ENCODE measurements around the gene SLC23A2.

Gene SLC23A2

DNA sequence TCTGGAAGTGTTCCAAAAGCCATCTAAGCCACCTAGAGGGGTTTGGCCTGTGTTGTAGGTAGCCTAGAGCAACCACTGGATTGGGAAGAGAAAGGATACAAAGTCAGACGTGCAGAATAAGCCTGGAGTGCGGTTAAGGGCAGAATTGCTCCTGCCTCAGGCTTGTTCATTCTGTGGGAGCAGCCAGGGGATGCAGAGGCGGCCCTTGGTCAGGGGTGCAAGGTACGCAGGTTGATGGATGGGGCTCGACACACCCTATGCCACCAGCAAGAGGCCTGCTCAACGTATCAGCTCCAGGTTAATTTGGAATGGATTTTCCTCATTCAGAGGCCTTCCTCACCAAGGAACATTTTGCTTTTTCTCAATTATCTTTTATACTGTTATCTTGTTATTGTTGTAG lies 129.8 kb downstream of the SLC23A2 start:
- intact Hi-C loops (cut with micrococcal nuclease) = no loop called here
- Mint-ChIP-seq H3K27ac (no peak overlapping the region), H3K4me3 (no peak overlapping the region), H3K27me3 (no peaks in the 10 kb centered on the region), H3K4me1 (ENCODE audit: low read depth) (no peaks in the 10 kb centered on the region), H3K9me3 (no peaks in the 10 kb centered on the region), H3K36me3 (ENCODE audit: low read depth) (peaks cover 96% of the 10 kb centered on the region)

GRCh38 chr20:4870906-4871305 lies 130.4 kb downstream of the SLC23A2 start:
- H3K4me1 Mint-ChIP-seq (ENCODE audit: low read depth) = no peaks in the 10 kb centered on the region
- no peaks in the 10 kb centered on the region for H3K27me3 Mint-ChIP-seq
- intact Hi-C loops (cut with micrococcal nuclease) = no loop called here
- H3K4me3 Mint-ChIP-seq = no peak overlapping the region
- no peaks in the 10 kb centered on the region for H3K9me3 Mint-ChIP-seq
- no peak overlapping the region for H3K27ac Mint-ChIP-seq
- H3K36me3 Mint-ChIP-seq (ENCODE audit: low read depth) = peaks cover 96% of the 10 kb centered on the region

GRCh38 chr20:4869290-4870193 lies 131.8 kb downstream of the SLC23A2 start:
- H3K4me1 Mint-ChIP-seq (ENCODE audit: low read depth) = no peaks in the 10 kb centered on the region
- intact Hi-C loops (cut with micrococcal nuclease) = no loop called here
- no peaks in the 10 kb centered on the region for H3K27me3 Mint-ChIP-seq
- no peaks in the 10 kb centered on the region for H3K9me3 Mint-ChIP-seq
- no peak overlapping the region for H3K4me3 Mint-ChIP-seq
- H3K27ac Mint-ChIP-seq = no peak overlapping the region
- H3K36me3 Mint-ChIP-seq (ENCODE audit: low read depth) = peaks cover 99% of the 10 kb centered on the region

- H3K36me3 Mint-ChIP-seq (ENCODE audit: low read depth) = peaks cover 99% of the 10 kb centered on the region
- intact Hi-C loops (cut with micrococcal nuclease) = no loop called here
- no peaks in the 10 kb centered on the region for H3K9me3 Mint-ChIP-seq
- no peak overlapping the region for H3K27ac Mint-ChIP-seq
- no peak overlapping the region for H3K4me3 Mint-ChIP-seq
- no peaks in the 10 kb centered on the region for H3K27me3 Mint-ChIP-seq
- H3K4me1 Mint-ChIP-seq (ENCODE audit: low read depth) = no peaks in the 10 kb centered on the region
Observed at GRCh38 chr20:4867051-4867450, 134.3 kb downstream of the SLC23A2 start.

- H3K27me3 Mint-ChIP-seq = no peaks in the 10 kb centered on the region
- H3K4me1 Mint-ChIP-seq (ENCODE audit: low read depth) = no peaks in the 10 kb centered on the region
- H3K4me3 Mint-ChIP-seq = no peak overlapping the region
- H3K9me3 Mint-ChIP-seq = no peaks in the 10 kb centered on the region
- intact Hi-C loops (cut with micrococcal nuclease) = no loop called here
- no peak overlapping the region for H3K27ac Mint-ChIP-seq
- peaks cover 99% of the 10 kb centered on the region for H3K36me3 Mint-ChIP-seq (ENCODE audit: low read depth)
Observed at GRCh38 chr20:4866429-4866828, 134.9 kb downstream of the SLC23A2 start.

DNA sequence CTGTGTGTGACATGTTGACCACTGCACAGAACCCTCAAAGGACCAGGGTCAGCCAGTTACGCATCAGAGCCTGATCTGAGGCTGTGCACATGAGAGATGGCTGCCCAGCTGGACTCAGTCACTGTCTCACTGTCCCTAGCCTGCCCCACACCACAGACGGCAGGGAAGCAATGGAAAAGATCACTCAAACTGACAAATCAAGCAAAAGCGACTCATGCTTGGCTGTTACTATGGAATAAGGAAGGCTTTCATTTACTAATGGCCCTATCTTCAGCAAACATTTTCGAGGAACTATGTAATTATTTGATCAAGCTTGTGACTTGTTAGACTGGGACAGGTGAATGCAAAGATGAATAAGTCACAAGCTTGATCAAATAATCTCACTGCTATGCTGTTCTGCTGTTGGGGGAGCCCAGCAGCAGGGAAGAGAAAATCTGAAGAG lies 137.0 kb downstream of the SLC23A2 start:
- H3K27ac Mint-ChIP-seq = no peak overlapping the region
- intact Hi-C loops (cut with micrococcal nuclease) = no loop called here
- H3K4me1 Mint-ChIP-seq (ENCODE audit: low read depth) = no peaks in the 10 kb centered on the region
- no peaks in the 10 kb centered on the region for H3K27me3 Mint-ChIP-seq
- H3K4me3 Mint-ChIP-seq = no peak overlapping the region
- peaks cover 97% of the 10 kb centered on the region for H3K36me3 Mint-ChIP-seq (ENCODE audit: low read depth)
- H3K9me3 Mint-ChIP-seq = no peaks in the 10 kb centered on the region

DNA sequence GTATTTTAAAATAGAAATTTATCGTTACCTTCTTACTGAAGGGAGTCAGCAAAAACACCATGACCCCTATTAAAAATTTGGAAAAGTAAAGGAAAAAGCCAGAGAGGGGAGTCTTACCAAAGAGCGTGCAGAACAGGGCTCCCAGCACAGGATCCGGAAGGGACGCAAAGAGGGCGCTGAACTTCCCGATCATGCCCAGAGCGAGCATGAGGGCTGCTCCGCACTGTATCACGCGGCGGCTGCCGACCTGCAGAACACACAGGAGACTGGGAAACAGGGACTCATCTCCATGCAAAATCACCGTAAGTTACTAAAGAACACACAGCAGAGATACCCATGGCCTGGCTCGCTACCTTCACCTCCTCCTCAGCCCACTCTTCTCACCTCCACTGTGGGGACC lies 138.6 kb downstream of the SLC23A2 start:
- Mint-ChIP-seq H3K4me3 (no peak overlapping the region), H3K9me3 (no peaks in the 10 kb centered on the region), H3K36me3 (ENCODE audit: low read depth) (peaks cover 97% of the 10 kb centered on the region), H3K27me3 (no peaks in the 10 kb centered on the region), H3K27ac (no peak overlapping the region), H3K4me1 (ENCODE audit: low read depth) (no peaks in the 10 kb centered on the region)
- intact Hi-C loops (cut with micrococcal nuclease) = no loop called here

DNA sequence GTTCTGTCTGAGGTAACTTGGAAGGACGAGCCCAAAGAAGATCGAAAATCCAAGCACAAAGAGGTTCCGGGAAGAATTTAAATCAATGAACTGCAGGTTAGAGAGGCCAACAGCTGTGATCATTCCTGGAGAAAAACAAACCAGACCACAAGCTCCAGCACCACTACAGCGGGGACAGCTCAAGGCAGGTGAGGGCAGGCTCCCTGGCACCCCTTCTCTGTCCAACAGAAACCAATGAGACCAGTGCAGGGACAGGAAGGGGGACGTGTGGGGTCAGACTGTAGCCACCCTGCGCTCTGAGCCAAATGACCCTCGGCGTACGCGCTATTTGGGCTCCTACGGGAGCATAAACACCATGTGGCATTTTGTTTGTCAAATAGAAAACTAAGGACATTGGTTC lies 139.3 kb downstream of the SLC23A2 start:
- intact Hi-C loops (cut with micrococcal nuclease) = no loop called here
- Mint-ChIP-seq H3K4me3 (no peak overlapping the region), H3K27me3 (no peaks in the 10 kb centered on the region), H3K27ac (no peak overlapping the region), H3K36me3 (ENCODE audit: low read depth) (peaks cover 97% of the 10 kb centered on the region), H3K4me1 (ENCODE audit: low read depth) (no peaks in the 10 kb centered on the region), H3K9me3 (no peaks in the 10 kb centered on the region)

DNA sequence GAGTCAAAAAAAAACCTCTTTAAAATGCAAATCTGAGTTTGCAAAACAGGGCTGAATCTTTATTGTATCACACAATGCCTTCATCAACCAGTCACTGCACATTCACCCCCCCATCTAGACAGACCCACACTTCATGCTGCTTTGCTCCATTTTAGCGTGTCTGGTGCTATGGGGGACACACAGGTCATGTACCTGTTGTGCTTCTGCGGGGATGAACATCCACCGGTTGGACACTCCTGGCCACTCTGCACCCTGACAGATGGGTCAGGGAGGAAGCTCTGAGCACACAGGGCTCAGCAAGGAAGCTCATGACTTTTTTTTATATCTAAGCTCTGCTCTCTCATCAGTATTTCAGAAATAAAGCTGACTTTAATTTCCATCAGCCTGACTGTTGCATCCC lies 143.3 kb downstream of the SLC23A2 start:
- no peak overlapping the region for H3K4me3 Mint-ChIP-seq
- H3K27ac Mint-ChIP-seq = no peak overlapping the region

GRCh38 chr20:4856022-4856755 lies 145.1 kb downstream of the SLC23A2 start:
- H3K36me3 Mint-ChIP-seq (ENCODE audit: low read depth) = peaks cover 85% of the 10 kb centered on the region
- H3K27ac Mint-ChIP-seq = no peak overlapping the region
- peaks cover 31% of the 10 kb centered on the region for H3K4me1 Mint-ChIP-seq (ENCODE audit: low read depth)
- H3K9me3 Mint-ChIP-seq = no peaks in the 10 kb centered on the region
- H3K27me3 Mint-ChIP-seq = no peaks in the 10 kb centered on the region
- intact Hi-C loops (cut with micrococcal nuclease) = no loop called here
- H3K4me3 Mint-ChIP-seq = no peak overlapping the region

More for the DNA sequence above, 143.3 kb downstream of the SLC23A2 start:
- no peaks in the 10 kb centered on the region for H3K9me3 Mint-ChIP-seq
- intact Hi-C loops (cut with micrococcal nuclease) = no loop called here
- peaks cover 92% of the 10 kb centered on the region for H3K36me3 Mint-ChIP-seq (ENCODE audit: low read depth)
- H3K4me1 Mint-ChIP-seq (ENCODE audit: low read depth) = peaks cover 17% of the 10 kb centered on the region
- H3K27me3 Mint-ChIP-seq = no peaks in the 10 kb centered on the region

- H3K27me3 Mint-ChIP-seq = no peaks in the 10 kb centered on the region
- no peak overlapping the region for H3K27ac Mint-ChIP-seq
- H3K4me1 Mint-ChIP-seq (ENCODE audit: low read depth) = peaks cover 34% of the 10 kb centered on the region
- intact Hi-C loops (cut with micrococcal nuclease) = no loop called here
- peaks cover 81% of the 10 kb centered on the region for H3K36me3 Mint-ChIP-seq (ENCODE audit: low read depth)
- no peaks in the 10 kb centered on the region for H3K9me3 Mint-ChIP-seq
- no peak overlapping the region for H3K4me3 Mint-ChIP-seq
Observed at GRCh38 chr20:4855555-4855954, 145.8 kb downstream of the SLC23A2 start.

DNA sequence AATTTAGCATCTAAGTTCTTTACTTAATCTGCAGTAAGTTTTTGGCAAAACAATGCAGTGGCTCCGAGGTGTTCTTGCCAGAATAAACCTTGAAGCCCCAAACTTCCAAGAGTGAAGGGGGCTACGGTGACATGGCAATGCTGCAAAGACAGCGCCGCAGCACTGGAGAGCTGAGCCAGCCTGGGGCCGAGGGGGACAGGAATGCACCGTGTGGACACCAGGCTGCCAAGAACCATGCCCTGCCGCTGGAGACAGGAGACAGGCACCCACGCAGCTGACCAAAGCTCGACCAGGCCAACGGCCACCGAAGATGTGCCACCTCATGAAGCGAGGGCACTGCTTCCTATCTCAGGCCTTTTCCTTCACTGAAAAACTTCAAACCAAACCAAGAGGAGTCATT lies 146.2 kb downstream of the SLC23A2 start:
- Mint-ChIP-seq H3K4me3 (no peak overlapping the region), H3K4me1 (ENCODE audit: low read depth) (peaks cover 34% of the 10 kb centered on the region), H3K27ac (no peak overlapping the region), H3K9me3 (no peaks in the 10 kb centered on the region), H3K36me3 (ENCODE audit: low read depth) (peaks cover 77% of the 10 kb centered on the region), H3K27me3 (no peaks in the 10 kb centered on the region)
- intact Hi-C loops (cut with micrococcal nuclease) = no loop called here

GRCh38 chr20:4854561-4854901 lies 146.8 kb downstream of the SLC23A2 start:
- Mint-ChIP-seq H3K9me3 (no peaks in the 10 kb centered on the region), H3K27me3 (no peaks in the 10 kb centered on the region), H3K27ac (peak overlapping the region; percentile 70), H3K36me3 (ENCODE audit: low read depth) (peaks cover 74% of the 10 kb centered on the region), H3K4me1 (ENCODE audit: low read depth) (peaks cover 34% of the 10 kb centered on the region), H3K4me3 (no peak overlapping the region)
- intact Hi-C loops (cut with micrococcal nuclease) = no loop called here

DNA sequence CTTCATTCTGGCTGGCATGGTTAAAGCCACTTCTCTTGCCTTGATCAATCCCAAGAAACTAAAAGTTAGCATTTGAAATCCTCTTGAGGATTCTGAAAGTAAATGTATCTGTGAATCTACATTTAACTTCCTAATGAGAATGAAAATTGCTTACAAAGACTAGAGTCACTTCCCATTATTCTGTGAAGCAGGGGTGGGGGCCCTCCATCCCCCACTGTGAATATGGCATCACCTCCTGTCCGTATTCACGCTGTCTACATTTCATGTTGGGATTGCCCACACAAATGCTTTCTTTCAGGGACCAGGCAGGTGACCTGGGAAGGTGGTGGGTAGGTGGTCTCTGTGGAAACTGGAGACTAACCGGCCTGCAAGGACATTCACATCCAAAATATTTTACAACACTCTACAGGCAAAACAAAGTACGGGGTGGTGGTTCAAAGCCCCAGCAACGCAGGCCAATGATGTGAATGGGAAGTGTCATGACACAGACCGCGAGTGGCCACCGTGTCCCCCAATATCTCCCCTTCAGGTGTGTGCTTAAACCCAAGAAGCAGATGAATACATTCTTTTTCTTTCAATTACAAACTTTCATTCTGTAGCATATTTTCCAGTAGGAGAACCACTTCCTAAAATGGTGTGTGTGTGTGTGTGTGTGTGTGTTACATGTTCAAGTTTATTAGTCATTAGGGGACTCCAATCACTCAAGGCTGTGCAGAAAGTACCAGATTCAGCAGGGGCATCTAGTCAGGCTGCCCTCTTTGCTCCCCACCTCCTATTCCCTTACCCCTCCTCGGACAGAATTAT lies 147.4 kb downstream of the SLC23A2 start:
- no peak overlapping the region for H3K4me3 Mint-ChIP-seq
- peak overlapping the region; percentile 70 for H3K27ac Mint-ChIP-seq
- peaks cover 34% of the 10 kb centered on the region for H3K4me1 Mint-ChIP-seq (ENCODE audit: low read depth)
- no peaks in the 10 kb centered on the region for H3K9me3 Mint-ChIP-seq
- intact Hi-C loops (cut with micrococcal nuclease) = no loop called here
- peaks cover 68% of the 10 kb centered on the region for H3K36me3 Mint-ChIP-seq (ENCODE audit: low read depth)
- no peaks in the 10 kb centered on the region for H3K27me3 Mint-ChIP-seq
